GM12864 (cell line): ENCODE data around the gene OR2V2.
A peak's percentile ranks its signal among the peaks of the same experiment; 100 is the strongest.

Experiments
- DNase-seq: peaks from one replicate; pipeline ENCODE4 v3.0.0-alpha.2; 2011; ENCODE audit warnings: low read depth
- H3K4me3 ChIP-seq: 2 replicates; pipeline ENCODE4 v1.5.1; 2011; ENCODE audit warnings: mild to moderate bottlenecking, low read depth, low read length, control low read depth
- TF ChIP-seq, protein P1 (sequence below): IDR thresholded peaks from 2 replicates; pipeline ENCODE4 v1.5.1; 2011; ENCODE audit warnings: low read depth, mild to moderate bottlenecking, moderate library complexity, low read length, control low read depth, inconsistent platforms; ENCODE audit errors: missing control alignments

Gene OR2V2

GRCh38 chr5:181187500-181188213, 40.3 kb downstream of the OR2V2 start:
- DNase-seq: no peak
- TF ChIP-seq, protein P1, sequence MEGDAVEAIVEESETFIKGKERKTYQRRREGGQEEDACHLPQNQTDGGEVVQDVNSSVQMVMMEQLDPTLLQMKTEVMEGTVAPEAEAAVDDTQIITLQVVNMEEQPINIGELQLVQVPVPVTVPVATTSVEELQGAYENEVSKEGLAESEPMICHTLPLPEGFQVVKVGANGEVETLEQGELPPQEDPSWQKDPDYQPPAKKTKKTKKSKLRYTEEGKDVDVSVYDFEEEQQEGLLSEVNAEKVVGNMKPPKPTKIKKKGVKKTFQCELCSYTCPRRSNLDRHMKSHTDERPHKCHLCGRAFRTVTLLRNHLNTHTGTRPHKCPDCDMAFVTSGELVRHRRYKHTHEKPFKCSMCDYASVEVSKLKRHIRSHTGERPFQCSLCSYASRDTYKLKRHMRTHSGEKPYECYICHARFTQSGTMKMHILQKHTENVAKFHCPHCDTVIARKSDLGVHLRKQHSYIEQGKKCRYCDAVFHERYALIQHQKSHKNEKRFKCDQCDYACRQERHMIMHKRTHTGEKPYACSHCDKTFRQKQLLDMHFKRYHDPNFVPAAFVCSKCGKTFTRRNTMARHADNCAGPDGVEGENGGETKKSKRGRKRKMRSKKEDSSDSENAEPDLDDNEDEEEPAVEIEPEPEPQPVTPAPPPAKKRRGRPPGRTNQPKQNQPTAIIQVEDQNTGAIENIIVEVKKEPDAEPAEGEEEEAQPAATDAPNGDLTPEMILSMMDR: peak; percentile 35
- H3K4me3 ChIP-seq: peak overlapping the region; percentile 52

GRCh38 chr5:181188700-181189362, 41.4 kb downstream of the OR2V2 start:
- no peak for DNase-seq
- peak overlapping the region; percentile 87 for H3K4me3 ChIP-seq

GRCh38 chr5:181189363-181189961, 42.1 kb downstream of the OR2V2 start:
- DNase-seq: no peak
- TF ChIP-seq, protein P1: no peak
- H3K4me3 ChIP-seq: peak overlapping the region; percentile 87

More at GRCh38 chr5:181188700-181189362, 41.4 kb downstream of the OR2V2 start:
- TF ChIP-seq, protein P1: no peak

GRCh38 chr5:181189962-181190710, 42.8 kb downstream of the OR2V2 start:
- TF ChIP-seq, protein P1: no peak
- no peak for DNase-seq
- H3K4me3 ChIP-seq: peak overlapping the region; percentile 87

DNA sequence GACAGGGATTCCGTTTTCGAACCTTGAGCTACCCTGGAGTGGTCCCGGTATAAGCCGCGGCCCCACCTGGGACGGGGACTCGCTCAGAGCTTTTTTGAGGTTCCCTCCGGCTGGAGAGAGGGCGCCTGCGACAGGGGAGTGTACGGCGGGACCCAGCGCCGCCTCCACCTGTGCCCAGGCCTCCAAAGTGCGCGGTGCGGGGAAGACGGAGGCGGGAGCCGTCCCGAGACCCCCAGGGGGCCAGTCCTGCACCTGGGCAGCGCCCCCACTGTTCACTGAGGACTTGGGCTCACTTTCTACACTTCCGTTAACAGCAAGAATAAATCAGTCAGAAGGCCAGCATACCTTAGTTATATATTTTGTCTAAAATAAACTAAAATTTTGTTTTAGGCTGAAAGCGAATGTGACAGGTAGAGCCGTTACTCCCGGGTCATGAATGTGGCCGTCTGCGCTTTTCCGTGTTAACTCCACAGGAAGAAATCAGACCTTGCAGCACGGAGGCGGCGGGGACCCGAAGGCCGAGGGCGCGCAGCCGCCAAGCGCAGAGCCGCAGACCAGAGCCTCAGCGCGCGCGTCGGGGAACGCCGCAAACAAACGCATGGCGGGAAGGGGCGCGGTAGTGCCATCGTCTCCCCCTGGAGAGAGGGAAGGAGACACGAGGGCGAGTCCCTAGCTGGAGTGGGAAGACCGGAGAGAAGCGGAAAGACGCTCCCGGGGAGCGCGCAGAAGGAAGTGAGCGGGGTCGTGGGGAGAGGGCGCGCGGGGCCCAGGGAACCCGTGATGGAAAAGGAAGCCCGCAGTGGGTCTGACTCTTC, 43.5 kb downstream of the OR2V2 start:
- H3K4me3 ChIP-seq: peak overlapping the region; percentile 87
- TF ChIP-seq, protein P1: peak; percentile 43
- DNase-seq: no peak
